ENCODE data around the gene AMPD3.
"Not testable (repeated sequence)": the region's sequence is repeated elsewhere in the genome, so short reads cannot be mapped to it uniquely, and the experiment has no call there.

Gene AMPD3

DNA sequence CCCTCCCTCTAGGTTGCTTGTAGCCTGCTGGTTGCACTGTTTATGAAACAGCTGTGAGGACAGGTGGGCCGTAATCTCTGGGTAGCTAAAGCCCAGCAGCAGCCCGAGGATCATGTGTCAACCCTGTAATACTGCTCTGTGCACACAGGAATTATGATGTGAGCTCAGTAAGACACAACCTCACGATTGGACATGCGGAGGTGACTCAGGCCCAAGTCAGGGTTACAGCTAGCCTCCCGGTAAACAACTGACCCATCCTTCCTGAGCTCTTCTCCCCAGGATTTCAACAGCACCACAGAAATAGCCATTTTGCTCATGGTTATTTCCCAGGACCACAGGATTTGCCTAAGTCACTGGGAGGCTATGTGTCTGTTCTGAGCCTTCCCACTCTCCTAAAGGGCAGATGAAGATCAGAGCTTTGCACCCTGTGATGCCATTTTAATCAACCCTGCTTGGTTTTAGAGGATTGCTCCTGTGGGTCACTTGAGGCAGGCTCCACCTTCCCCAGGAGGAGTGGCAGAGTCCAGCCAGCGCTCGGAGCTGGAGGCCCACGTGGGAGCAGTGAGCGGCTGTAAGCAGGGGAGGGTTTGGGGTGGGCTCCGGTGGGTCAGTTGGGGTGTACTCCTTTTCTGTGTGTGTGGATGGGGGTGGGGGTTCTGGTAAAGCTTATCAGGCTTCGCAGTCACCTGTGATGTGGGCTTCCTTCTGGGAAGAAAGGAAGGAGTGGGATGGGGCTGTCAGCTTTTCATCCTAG, at the start of gene AMPD3:
TSS of gene AMPD3 (plus strand) at position 387 of the 754 bp plus-strand sequence. CDS start 6,256 bp downstream, outside the sequence.
- DNase-seq = no peak

DNA sequence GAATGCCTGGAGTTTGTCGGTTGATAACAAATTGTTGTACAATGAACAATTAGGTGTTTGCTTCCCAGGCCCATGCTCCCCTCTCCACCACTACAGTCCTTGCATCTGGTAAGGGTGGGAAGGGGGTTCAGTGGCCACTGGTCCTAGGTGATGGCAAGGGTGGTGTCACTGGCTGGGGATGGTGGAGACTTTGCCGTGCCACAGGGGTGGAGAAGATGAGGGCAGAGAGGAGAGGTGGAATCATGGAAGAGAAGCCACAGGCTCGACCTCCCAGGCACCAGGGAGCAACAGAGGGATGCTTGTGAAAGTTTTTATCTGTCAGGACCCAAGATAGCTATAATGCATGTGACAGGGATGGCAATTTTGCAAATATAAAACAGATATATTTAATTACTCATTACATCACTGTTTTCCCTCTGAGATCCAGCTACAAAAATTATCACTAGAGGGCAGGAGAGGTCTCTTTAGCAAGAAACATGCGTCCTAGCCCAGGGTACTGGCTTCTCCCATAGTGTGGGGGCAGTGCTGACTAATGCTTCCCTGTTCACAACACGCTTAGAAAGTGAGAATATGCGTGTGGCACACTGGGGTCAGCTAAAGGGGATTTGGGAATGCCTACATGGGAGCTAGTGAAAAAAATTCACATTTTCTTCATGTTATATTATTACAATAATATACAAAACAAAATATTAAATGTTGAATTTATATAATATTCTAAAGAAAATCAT, 49.0 kb upstream of the AMPD3 start:
- DNase-seq = peak; percentile 40

DNA sequence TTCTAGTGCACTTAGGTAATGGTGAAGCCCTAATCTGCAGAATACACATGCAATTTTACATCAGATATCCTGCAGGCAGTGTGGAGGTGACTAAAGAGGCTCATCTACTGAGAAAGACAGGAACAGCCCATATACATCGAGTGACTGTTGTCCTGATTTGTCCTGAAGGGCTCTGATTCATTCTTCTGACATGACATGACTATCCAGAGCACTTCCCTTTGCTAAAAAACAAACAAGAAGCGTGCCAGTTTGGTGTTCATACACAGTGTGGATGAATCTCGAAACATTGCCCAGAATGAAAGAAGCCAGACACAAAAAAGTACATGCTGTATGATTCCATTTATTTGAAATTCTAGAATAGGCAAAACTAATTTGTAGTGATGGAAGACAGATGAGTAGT, 48.0 kb upstream of the AMPD3 start:
- DNase-seq = no peak

- no peak for DNase-seq
Measured at GRCh38 chr11:10407749-10408685, 47.0 kb upstream of the AMPD3 start.

DNA sequence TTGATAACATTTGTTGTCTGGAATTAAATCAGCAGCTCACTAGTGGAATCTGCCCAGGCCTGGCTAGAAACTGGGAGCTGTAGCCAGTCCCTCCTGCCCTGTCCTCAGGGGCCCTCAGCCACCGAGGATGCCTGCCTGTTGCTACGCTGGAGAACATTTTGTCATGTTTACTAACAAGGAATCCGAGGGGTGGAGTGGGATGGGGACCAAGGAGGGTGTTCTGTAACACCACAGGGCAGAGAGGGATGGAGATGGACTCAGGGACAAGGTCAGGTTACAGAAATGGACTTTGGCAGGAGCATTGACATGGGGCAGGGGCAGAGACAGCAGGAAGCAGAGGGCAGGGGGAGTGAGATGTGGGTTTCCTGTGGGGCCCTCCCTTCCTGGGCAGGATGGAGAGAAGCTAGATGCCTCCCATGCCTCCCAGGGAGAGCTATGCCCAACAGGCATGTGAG, 45.8 kb upstream of the AMPD3 start:
- no peak for DNase-seq

- DNase-seq = no peak
Measured at GRCh38 chr11:10410106-10410843, 44.8 kb upstream of the AMPD3 start.

GRCh38 chr11:10410844-10411200, 44.2 kb upstream of the AMPD3 start:
- no peak for DNase-seq

GRCh38 chr11:10412266-10412665, 42.8 kb upstream of the AMPD3 start:
- DNase-seq = no peak

- DNase-seq = peak; percentile 25
Measured at GRCh38 chr11:10413268-10413667, 41.8 kb upstream of the AMPD3 start.

GRCh38 chr11:10414181-10414580, 40.9 kb upstream of the AMPD3 start:
- no peak for DNase-seq

- DNase-seq = no peak
Measured at GRCh38 chr11:10414659-10415058, 40.4 kb upstream of the AMPD3 start.

GRCh38 chr11:10415817-10416392, 39.2 kb upstream of the AMPD3 start:
- DNase-seq = no peak

- DNase-seq = no peak
Measured at GRCh38 chr11:10418259-10418949, 36.7 kb upstream of the AMPD3 start.

- DNase-seq = no peak
Measured at GRCh38 chr11:10418950-10419310, 36.1 kb upstream of the AMPD3 start.

DNA sequence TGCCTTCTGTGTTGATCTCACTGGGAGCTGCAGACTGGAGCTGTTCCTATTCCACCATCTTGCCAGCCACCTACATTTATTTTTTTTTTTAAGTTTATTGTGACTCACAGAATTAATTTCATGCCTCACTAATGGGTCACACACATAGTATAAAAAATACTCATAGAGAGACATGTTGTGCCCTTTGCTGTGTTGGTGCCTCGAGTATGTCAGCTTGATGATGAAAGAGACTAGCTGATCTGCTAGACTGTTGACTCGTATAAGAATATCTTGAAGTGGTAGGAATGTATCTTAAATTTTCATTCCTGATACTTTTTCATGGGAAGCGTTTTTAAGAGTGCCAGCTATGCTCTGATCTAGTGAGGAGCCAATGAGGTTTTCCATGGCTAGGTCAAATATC, 28.6 kb upstream of the AMPD3 start:
- no peak for DNase-seq

GRCh38 chr11:10428453-10428852, 26.6 kb upstream of the AMPD3 start:
- no peak for DNase-seq

GRCh38 chr11:10429526-10429925, 25.5 kb upstream of the AMPD3 start:
- no peak for DNase-seq

- DNase-seq = no peak
Measured at GRCh38 chr11:10432493-10432892, 22.6 kb upstream of the AMPD3 start.

DNA sequence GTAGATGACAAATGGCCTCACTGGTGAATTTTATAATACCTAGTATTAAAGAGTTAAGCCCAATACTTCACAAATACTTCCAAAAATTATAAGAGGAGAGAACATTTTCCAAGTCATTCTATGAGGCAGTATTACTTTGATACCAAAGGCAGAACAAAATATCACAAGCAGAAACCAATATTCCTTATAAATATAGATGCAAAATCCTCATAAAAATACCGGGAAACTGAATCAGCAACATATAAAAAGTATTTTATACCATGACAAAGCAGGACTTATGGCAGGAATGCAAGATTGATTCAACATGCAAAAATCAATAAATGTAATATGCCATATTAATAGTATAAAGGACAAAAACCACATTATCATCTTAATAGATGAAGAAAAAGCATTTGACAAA, 22.1 kb upstream of the AMPD3 start:
- no peak for DNase-seq

DNA sequence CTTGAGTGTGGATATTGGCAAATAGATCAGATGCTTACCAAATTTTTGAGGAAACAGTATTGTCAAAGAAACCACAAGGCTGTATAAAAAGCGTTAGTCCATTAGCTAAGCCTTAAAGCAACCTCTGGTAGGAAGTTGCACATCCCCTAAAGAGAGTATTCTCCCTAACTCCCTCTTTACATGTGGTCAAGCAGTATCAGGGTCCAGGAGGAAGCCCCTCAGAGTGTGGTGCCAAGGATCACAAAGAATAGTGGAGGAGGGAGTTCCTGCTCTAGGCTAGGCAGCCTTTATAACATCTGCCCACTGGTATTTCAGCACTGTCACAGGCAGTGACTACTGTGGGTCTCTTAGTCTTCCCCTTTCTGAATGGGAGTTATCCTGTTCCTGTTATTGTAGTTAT, 18.8 kb upstream of the AMPD3 start:
- DNase-seq = no peak

GRCh38 chr11:10436683-10437082, 18.4 kb upstream of the AMPD3 start:
- not testable (repeated sequence) for DNase-seq

DNA sequence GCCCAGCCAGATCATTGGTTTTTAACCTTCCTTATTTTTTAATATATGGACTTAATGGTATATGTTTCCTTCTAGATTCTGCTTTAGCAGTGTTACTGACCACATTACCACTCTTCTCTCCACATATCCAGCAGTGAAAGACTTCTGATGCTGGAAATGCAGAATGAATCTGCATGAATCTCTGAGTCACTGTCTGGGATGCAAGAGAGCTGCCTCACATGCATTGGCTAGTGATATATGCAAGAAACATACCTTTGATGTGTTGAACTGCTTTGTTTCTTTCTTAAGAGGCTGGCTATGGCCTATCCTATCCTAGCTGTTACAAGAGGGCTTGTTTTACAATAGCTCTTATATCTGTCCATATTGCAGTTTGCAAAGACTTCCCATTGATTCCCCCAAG, 16.6 kb upstream of the AMPD3 start:
- DNase-seq = no peak

Data from activated T-cell treated with anti-CD3 and anti-CD28 coated beads for 4 hours (primary cell).